Cardiac muscle cell (in vitro differentiated cells and primary cell): ENCODE data around the gene FOLR1. TPM values are rescaled to one million over a fixed set of nuclear protein-coding genes. Genes with fewer than 3 reads are reported as not detected.

Source experiments
- DNase-seq, 2 donors: peaks; one replicate each; pipeline versions ENCODE4 v3.0.0 to v3.0.0-alpha.2; 2010 to 2017; ENCODE audit warnings: low read depth in 1 of 2, low spot score in 1 of 2
- H3K27ac ChIP-seq: fragments of 200-600 bp; sonication (generic); 2 replicates; pipeline ENCODE4 v1.5.1; 2016
- H3K27me3 ChIP-seq: fragments of 200-600 bp; sonication (generic); 2 replicates; pipeline ENCODE4 v1.6.0; 2016; ENCODE audit warnings: control low read depth
- H3K36me3 ChIP-seq: fragments of 200-600 bp; sonication (generic); 2 replicates; pipeline ENCODE4 v1.5.1; 2016; ENCODE audit warnings: control low read depth
- H3K4me1 ChIP-seq: fragments of 200-600 bp; sonication (generic); 2 replicates; pipeline ENCODE4 v1.8.1; 2017; ENCODE audit warnings: low read depth, mild to moderate bottlenecking, mixed run types
- H3K4me3 ChIP-seq: fragments of 200-600 bp; sonication (generic); 2 replicates; pipeline ENCODE4 v1.5.1; 2016; ENCODE audit warnings: mild to moderate bottlenecking
- H3K9me3 ChIP-seq: fragments of 200-600 bp; sonication (generic); 2 replicates; pipeline ENCODE4 v1.5.1; 2017; ENCODE audit warnings: low read depth, mild to moderate bottlenecking, control low read depth
- polyA plus RNA-seq: library from polyadenylated mRNA; unstranded; fragments of >200 nt; fragmentation: Nextera tagmentation; extraction: Ambion mirVana; gene quantifications from 2 replicates; pipeline ENCODE4 v1.2.1, GENCODE V29; 2016
- total RNA-seq: library from RNA; depleted of rRNA; stranded (reverse); fragments of >200 nt; gene quantifications from 2 replicates; pipeline ENCODE4 v1.2.3, GENCODE V29; 2016
- TF ChIP-seq, protein P1 (sequence below): IDR thresholded peaks from 2 replicates; pipeline ENCODE4 v1.5.1; 2012; ENCODE audit warnings: low read depth, mild to moderate bottlenecking, low read length

Gene FOLR1
- total and polyA plus RNA-seq, 2 experiments from 2014 or later, result 1.8 to 3.9 TPM

DNA sequence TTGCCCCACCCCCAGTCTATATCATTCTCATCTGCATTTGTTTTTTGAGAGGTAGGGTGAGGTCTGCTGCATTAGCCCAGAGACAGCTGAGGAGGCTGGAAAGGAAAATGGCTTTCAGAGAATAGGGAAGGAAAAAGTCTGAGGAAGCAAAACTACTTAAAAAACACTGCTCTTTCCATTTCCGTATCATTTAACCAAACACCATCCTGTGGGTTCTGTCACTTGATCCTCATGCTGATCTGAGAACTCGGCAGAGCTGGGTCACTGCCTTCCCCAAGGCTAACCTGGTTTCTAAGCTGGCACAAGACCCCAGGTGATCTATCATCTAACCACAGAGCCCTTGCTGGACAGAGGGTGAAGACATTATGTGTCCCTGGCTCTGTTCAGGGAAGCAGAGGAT is 25.9 kb downstream of the FOLR1 start:
- Histone ChIP-seq H3K36me3 (no peaks in the 10 kb centered on the region), H3K27me3 (peaks cover 15% of the 10 kb centered on the region), H3K27ac (no peak overlapping the region), H3K9me3 (no peaks in the 10 kb centered on the region), H3K4me3 (no peak overlapping the region), H3K4me1 (peaks cover 15% of the 10 kb centered on the region)
- no peak for DNase-seq
- TF ChIP-seq, protein P1, sequence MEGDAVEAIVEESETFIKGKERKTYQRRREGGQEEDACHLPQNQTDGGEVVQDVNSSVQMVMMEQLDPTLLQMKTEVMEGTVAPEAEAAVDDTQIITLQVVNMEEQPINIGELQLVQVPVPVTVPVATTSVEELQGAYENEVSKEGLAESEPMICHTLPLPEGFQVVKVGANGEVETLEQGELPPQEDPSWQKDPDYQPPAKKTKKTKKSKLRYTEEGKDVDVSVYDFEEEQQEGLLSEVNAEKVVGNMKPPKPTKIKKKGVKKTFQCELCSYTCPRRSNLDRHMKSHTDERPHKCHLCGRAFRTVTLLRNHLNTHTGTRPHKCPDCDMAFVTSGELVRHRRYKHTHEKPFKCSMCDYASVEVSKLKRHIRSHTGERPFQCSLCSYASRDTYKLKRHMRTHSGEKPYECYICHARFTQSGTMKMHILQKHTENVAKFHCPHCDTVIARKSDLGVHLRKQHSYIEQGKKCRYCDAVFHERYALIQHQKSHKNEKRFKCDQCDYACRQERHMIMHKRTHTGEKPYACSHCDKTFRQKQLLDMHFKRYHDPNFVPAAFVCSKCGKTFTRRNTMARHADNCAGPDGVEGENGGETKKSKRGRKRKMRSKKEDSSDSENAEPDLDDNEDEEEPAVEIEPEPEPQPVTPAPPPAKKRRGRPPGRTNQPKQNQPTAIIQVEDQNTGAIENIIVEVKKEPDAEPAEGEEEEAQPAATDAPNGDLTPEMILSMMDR, result no peak

DNA sequence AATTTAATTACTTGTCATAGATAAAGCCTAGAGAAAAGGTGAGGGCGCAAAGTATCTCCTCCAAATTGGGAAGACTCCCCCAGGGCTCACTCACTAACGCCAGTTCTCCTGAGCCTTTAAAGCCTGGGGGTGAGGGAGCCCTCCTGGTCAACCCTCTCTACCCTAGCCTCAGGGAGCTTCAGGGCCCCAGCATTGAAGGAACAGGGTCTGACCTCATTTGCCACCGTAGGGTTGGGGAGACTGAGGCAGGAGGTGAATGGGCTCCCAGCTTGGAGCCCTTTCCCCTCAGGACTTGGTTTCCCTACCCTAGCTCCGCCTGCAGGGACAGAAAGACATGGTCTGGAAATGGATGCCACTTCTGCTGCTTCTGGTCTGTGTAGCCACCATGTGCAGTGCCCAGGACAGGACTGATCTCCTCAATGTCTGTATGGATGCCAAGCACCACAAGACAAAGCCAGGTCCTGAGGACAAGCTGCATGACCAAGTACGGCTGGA is 26.4 kb downstream of the FOLR1 start:
- TF ChIP-seq, protein P1, result no peak
- H3K27me3 ChIP-seq, result peaks cover 11% of the 10 kb centered on the region
- no peaks in the 10 kb centered on the region for H3K36me3 ChIP-seq
- no peak for DNase-seq
- H3K27ac ChIP-seq, result no peak overlapping the region
- peaks cover 15% of the 10 kb centered on the region for H3K4me1 ChIP-seq
- no peaks in the 10 kb centered on the region for H3K9me3 ChIP-seq
- no peak overlapping the region for H3K4me3 ChIP-seq

DNA sequence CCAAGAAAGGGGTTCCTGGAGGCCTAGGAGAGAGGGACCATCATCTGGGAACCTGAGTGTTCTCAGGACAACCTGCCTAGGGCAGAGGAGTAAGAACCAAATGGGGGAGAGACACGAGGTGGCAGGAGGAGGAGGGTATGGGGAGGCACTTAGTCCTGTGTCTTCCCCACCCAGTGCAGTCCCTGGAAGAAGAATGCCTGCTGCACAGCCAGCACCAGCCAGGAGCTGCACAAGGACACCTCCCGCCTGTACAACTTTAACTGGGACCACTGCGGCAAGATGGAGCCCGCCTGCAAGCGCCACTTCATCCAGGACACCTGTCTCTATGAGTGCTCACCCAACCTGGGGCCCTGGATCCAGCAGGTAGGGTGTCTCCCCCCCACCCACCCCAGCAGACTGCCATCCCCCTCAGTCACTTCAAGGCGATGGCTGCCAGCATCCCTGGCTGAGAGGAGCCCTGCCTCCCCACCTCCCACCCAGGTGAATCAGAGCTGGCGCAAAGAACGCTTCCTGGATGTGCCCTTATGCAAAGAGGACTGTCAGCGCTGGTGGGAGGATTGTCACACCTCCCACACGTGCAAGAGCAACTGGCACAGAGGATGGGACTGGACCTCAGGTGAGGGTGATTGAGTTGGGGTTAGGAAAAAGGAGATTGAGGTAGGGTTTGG is 28.9 kb downstream of the FOLR1 start:
- peaks cover 20% of the 10 kb centered on the region for H3K4me1 ChIP-seq
- no peaks in the 10 kb centered on the region for H3K27me3 ChIP-seq
- H3K27ac ChIP-seq, result peak overlapping the region; percentile 93
- DNase-seq, result no peak
- no peak overlapping the region for H3K4me3 ChIP-seq
- TF ChIP-seq, protein P1, result no peak
- H3K9me3 ChIP-seq, result no peaks in the 10 kb centered on the region
- H3K36me3 ChIP-seq, result no peaks in the 10 kb centered on the region

DNA sequence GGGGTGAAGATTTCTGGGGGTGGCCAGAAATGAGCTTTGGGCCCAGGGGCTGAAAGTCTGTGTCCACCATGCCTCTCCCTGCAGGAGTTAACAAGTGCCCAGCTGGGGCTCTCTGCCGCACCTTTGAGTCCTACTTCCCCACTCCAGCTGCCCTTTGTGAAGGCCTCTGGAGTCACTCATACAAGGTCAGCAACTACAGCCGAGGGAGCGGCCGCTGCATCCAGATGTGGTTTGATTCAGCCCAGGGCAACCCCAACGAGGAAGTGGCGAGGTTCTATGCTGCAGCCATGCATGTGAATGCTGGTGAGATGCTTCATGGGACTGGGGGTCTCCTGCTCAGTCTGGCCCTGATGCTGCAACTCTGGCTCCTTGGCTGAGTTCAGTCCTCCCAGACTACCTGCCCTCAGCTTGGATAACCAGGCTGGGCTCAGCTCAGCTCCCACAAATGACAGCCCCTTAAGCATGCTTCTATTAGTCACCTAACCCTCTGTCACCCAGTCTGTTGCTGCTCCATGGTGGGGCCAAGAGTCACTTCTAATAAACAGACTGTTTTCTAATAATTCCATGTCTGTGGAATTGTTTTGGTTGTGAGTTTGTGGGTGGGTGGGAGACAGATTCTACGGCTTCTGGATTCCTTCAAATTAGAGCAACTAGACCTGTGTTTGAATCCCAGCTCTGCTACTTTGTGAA is 29.6 kb downstream of the FOLR1 start:
- Histone ChIP-seq H3K9me3 (no peaks in the 10 kb centered on the region), H3K27ac (peak overlapping the region; percentile 93), H3K27me3 (no peaks in the 10 kb centered on the region), H3K4me3 (no peak overlapping the region), H3K4me1 (peaks cover 21% of the 10 kb centered on the region), H3K36me3 (no peaks in the 10 kb centered on the region)
- TF ChIP-seq, protein P1, result no peak
- DNase-seq, result no peak

DNA sequence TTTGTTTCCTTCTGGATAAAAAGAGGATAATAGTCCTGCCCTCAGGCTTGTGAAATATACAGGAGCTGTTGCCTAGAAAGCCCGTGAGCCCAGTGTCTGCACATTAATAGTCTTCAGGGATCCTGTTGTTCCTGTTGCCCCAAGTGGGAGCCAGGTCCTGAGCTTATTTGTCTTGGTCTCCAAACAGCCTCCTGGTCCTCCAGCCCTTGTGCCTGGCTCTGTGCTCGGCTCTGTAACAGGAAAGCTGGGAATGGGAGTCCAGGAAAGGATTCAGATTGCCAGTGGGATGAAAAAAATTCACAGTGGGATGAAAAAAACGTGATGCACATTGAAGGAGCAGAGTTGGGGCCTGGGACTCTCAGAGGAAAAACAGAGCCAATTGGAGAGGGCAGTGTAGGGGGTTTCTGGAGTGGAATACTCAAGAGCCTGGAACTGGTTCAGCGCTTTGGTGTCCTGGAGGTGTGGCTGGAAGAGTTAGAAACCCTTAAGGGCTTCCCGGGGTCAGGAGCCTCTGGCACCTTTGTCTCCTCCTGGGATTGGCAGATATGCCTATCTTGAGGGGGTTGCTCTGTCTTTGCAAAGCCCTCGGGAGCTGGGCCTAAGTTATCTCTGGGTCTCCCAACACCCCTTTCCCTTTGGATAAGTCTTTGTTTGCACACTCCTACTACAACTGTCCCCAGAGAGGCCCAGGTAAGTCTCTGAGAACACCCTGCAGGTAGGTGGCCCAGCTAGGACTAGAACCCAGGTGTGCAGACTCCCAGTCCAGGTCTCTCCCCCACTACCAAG is 30.4 kb downstream of the FOLR1 start:
- Histone ChIP-seq H3K4me3 (peak overlapping the region; percentile 64), H3K36me3 (no peaks in the 10 kb centered on the region), H3K27me3 (no peaks in the 10 kb centered on the region), H3K4me1 (peaks cover 21% of the 10 kb centered on the region), H3K9me3 (no peaks in the 10 kb centered on the region), H3K27ac (peak overlapping the region; percentile 93)
- TF ChIP-seq, protein P1, result no peak
- peak in 1 of 2 donors; percentile 59 for DNase-seq
